ENCODE measurements around the gene SUGT1.
"Not testable (repeated sequence)": the region's sequence is repeated elsewhere in the genome, so short reads cannot be mapped to it uniquely, and the experiment has no call there.

Gene SUGT1

DNA sequence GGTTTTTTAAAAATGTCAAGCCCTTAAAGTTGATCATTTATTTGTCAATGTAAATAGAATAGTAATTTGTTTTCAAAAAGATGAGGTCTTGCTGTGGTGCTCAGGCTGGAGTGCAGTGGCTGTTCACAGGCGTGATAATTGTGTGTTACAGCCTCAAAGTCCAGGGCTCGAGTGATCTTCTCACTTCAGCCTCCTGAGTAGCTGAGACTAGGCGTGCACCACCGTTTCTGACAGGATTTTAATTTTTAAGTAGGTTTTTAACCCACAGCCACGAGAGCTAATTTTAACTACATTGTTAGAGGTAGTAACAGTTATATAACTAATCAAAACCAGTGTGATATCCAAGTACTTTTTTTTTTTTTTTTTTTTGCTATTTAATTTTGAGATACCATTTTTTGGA is 43.9 kb downstream of the SUGT1 start:
- H3K4me3 ChIP-seq = no peak overlapping the region
- peaks cover 4% of the 10 kb centered on the region for H3K4me1 ChIP-seq
- no peaks in the 10 kb centered on the region for H3K9me3 ChIP-seq
- in situ Hi-C loops (cut with MboI; ENCODE audit: low sequenced_read_pairs) = no loop called here
- DNase-seq (ENCODE audit: low spot score in 2 of 2) = no peak
- no peaks in the 10 kb centered on the region for H3K27me3 ChIP-seq (ENCODE audit: low read depth)
- peaks cover 14% of the 10 kb centered on the region for H3K36me3 ChIP-seq (replicated peaks)

DNA sequence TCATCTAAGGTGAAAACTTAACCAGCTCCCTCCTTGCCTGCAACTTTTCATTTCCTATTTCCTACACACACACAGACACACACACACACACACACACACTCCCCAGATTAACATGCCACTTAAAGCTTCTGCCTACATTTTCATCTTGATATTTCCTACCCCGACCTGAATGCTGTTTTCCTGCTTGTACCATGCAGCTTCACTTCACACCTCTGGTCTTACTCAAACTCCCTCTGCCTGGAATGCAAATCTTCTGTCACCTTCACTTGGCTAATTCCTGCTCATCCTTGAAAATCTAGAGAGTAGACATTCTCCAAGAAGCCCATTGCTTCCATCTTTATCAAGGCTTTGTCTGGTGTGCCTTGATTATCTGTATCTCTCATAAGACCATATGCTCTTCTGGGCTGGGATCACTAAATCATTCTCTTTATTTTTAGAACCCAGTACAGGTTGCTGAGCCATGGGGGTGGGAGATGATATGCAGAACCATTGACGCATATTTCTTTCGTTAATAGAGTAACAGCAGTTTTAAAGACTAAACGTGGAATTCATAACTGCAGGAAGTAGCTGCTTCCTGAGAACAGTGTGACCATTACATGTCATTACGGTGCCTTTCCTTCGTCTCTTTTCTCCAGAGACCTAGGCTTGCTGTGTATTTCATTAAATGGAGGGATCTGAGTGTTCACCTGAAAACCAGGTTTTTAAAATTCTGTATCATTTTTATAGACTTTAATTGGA is 49.3 kb downstream of the SUGT1 start:
- no peaks in the 10 kb centered on the region for H3K9me3 ChIP-seq
- in situ Hi-C loops (cut with MboI; ENCODE audit: low sequenced_read_pairs) = no loop called here
- DNase-seq (ENCODE audit: low spot score in 2 of 2) = no peak
- H3K27me3 ChIP-seq (ENCODE audit: low read depth) = no peaks in the 10 kb centered on the region
- no peak overlapping the region for H3K4me3 ChIP-seq
- peaks cover 5% of the 10 kb centered on the region; the same call in 1 of the 2 replicates for H3K36me3 ChIP-seq (replicated peaks)
- peaks cover 41% of the 10 kb centered on the region for H3K4me1 ChIP-seq

- in situ Hi-C loops (cut with MboI; ENCODE audit: low sequenced_read_pairs) = no loop called here
- Histone ChIP-seq H3K36me3 (replicated peaks) (peaks cover 5% of the 10 kb centered on the region; the same call in 1 of the 2 replicates), H3K27me3 (ENCODE audit: low read depth) (no peaks in the 10 kb centered on the region), H3K4me1 (peaks cover 43% of the 10 kb centered on the region), H3K4me3 (no peak overlapping the region), H3K9me3 (no peaks in the 10 kb centered on the region)
- DNase-seq (ENCODE audit: low spot score in 2 of 2) = peak in 1 of 2 experiments; percentile 15
Measured at GRCh38 chr13:52703482-52703881, 50.8 kb downstream of the SUGT1 start.

GRCh38 chr13:52706081-52706480 is 53.4 kb downstream of the SUGT1 start:
- Histone ChIP-seq H3K27me3 (ENCODE audit: low read depth) (no peaks in the 10 kb centered on the region), H3K4me3 (no peak overlapping the region), H3K9me3 (no peaks in the 10 kb centered on the region), H3K36me3 (replicated peaks) (no peaks in the 10 kb centered on the region), H3K4me1 (peaks cover 42% of the 10 kb centered on the region)
- peak in 1 of 2 experiments; percentile 68 for DNase-seq (ENCODE audit: low spot score in 2 of 2)
- in situ Hi-C loops (cut with MboI; ENCODE audit: low sequenced_read_pairs) = no loop called here

DNA sequence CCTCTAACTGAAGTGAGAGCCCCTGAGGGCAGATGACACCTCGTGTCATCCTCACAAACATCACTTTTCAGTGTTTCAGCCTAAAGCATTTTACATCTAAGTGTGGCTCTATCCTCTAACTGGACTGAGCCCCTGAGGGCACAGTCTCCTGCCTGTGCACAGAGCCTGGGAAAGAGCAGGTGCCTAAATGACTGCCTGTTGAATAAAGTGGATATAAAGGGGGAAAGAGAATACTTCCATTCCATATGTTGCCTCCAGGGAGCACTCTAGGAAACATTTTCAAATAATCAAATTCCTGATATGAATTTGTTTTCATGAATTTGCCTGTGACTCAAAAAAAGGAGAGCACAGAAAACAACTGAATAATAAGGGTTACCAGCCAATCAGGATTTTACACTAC is 54.7 kb downstream of the SUGT1 start:
- Histone ChIP-seq H3K4me1 (peaks cover 42% of the 10 kb centered on the region), H3K27me3 (ENCODE audit: low read depth) (no peaks in the 10 kb centered on the region), H3K4me3 (no peak overlapping the region), H3K9me3 (no peaks in the 10 kb centered on the region), H3K36me3 (replicated peaks) (no peaks in the 10 kb centered on the region)
- in situ Hi-C loops (cut with MboI; ENCODE audit: low sequenced_read_pairs) = no loop called here
- DNase-seq (ENCODE audit: low spot score in 2 of 2) = peak; percentile 55 to 63

DNA sequence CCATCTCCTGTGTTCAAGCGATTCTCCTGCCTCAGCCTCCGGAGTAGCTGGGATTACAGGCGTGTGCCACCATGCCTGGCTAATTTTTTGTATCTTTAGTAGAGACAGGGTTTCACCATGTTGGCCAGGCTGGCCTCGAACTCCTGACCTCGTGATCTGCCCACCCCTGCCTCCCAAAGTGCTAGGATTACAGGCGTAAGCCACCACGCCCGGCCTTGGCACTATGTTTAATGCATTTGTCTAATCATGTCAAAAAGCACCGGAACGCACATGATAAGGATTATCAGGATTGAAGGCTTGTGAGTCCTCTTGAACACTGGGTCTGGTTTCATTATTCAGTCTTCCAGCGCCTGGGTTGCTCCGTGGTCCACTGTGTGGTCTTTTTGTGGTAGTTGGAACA is 55.6 kb downstream of the SUGT1 start:
- H3K27me3 ChIP-seq (ENCODE audit: low read depth); in situ Hi-C loops (cut with MboI; ENCODE audit: low sequenced_read_pairs); DNase-seq (ENCODE audit: low spot score in 2 of 2); H3K36me3 ChIP-seq (replicated peaks); H3K4me3 ChIP-seq; H3K9me3 ChIP-seq: not testable (repeated sequence)
- peaks cover 40% of the 10 kb centered on the region for H3K4me1 ChIP-seq

DNA sequence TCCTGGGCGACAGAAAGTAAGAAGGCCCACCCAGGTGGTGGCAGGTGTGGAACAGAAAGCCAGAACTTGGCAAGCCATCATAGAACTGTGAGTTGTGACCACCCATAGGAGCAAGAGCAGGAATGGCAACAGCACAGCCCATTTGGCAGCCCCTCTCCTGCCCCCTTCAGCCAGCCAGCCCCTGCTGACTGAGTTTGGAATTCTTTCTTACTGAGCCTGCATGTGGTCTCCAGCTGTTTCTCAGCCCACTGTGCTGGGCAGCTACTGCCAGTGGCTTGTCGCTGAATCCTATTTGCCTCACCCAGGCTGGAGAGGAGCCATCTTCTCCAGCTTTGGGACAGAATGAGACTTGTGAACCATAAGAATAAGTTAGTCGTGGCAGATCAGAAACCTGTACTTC is 58.6 kb downstream of the SUGT1 start:
- in situ Hi-C loops (cut with MboI; ENCODE audit: low sequenced_read_pairs) = no loop called here
- peaks cover 18% of the 10 kb centered on the region for H3K4me1 ChIP-seq
- H3K4me3 ChIP-seq = no peak overlapping the region
- DNase-seq (ENCODE audit: low spot score in 2 of 2) = no peak
- H3K36me3 ChIP-seq (replicated peaks) = no peaks in the 10 kb centered on the region
- H3K27me3 ChIP-seq (ENCODE audit: low read depth) = no peaks in the 10 kb centered on the region
- no peaks in the 10 kb centered on the region for H3K9me3 ChIP-seq

DNA sequence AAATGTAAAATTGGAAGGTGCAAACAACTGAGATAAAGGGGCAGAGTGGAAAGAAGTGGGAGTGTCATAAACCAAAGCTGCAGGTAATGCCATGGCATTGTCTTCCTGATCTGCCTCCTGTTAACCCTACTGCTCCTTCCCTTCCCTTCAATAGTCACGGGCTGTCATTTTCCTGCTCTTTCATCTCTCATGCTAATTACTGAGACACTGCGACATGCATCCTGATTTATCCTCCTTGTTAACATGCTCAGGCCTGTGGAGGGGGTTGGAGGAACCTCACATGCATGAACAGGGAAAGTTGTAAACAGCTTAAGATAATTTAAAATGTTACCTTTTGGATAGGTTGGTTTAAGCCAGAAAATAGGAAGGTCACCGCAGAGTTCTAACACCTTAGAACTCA is 59.7 kb downstream of the SUGT1 start:
- Histone ChIP-seq H3K36me3 (replicated peaks) (no peaks in the 10 kb centered on the region), H3K4me3 (no peak overlapping the region), H3K4me1 (peaks cover 10% of the 10 kb centered on the region), H3K27me3 (ENCODE audit: low read depth) (no peaks in the 10 kb centered on the region), H3K9me3 (no peaks in the 10 kb centered on the region)
- no peak for DNase-seq (ENCODE audit: low spot score in 2 of 2)
- in situ Hi-C loops (cut with MboI; ENCODE audit: low sequenced_read_pairs) = no loop called here

DNA sequence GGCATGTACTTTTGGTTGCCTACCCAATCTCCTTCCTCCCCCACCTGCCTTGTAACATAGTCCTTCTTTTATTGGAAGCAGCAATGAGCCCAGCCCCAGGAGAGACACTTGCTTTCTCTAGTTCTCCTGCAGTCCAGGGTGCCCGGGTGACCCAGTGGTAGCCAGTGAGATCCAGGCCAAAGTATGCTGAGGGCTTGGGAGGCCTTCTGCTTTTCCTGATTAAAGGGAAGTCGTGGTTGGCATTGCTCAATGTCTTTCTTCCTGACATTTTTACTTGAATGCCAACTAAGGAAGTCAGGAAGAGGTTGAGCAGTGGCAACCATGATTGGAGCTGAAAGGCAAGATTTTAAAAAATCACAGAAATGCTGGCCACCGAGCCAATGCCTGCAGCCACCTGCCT is 61.3 kb downstream of the SUGT1 start:
- no peaks in the 10 kb centered on the region for H3K36me3 ChIP-seq (replicated peaks)
- in situ Hi-C loops (cut with MboI; ENCODE audit: low sequenced_read_pairs) = no loop called here
- H3K4me1 ChIP-seq = peaks cover 10% of the 10 kb centered on the region
- DNase-seq (ENCODE audit: low spot score in 2 of 2) = no peak
- 0 out of 2 replicates have a peak, but pooled peaks cover 2% of the 10 kb centered on the region for H3K9me3 ChIP-seq
- no peaks in the 10 kb centered on the region for H3K27me3 ChIP-seq (ENCODE audit: low read depth)
- no peak overlapping the region for H3K4me3 ChIP-seq

- H3K4me3 ChIP-seq; H3K36me3 ChIP-seq (replicated peaks); H3K4me1 ChIP-seq; in situ Hi-C loops (cut with MboI; ENCODE audit: low sequenced_read_pairs); H3K27me3 ChIP-seq (ENCODE audit: low read depth); H3K9me3 ChIP-seq: not testable (repeated sequence)
- peak in 1 of 2 experiments; percentile 48 for DNase-seq (ENCODE audit: low spot score in 2 of 2)
Measured at GRCh38 chr13:52720904-52721303, 68.3 kb downstream of the SUGT1 start.

DNA sequence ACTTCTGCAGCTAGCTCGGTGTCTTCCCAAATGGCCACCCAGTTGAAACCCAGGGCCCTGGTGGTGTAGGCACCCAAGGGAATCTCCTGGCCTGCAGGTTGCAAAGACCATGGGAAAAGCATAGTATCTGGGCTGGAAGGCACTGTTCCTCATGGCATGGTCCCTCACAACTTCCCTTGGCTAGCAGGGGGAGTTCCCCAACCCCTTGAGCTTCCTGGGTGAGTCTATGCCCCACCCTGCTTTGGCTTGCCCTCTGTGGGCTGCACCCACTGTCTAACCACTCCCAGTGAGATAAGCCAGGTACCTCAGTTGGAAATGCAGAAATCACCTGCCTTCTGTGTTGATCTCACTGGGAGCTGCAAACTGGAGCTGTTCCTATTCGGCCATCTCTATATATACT is 68.7 kb downstream of the SUGT1 start:
- H3K36me3 ChIP-seq (replicated peaks); H3K9me3 ChIP-seq; in situ Hi-C loops (cut with MboI; ENCODE audit: low sequenced_read_pairs); H3K27me3 ChIP-seq (ENCODE audit: low read depth); DNase-seq (ENCODE audit: low spot score in 2 of 2); H3K4me3 ChIP-seq; H3K4me1 ChIP-seq: not testable (repeated sequence)

DNA sequence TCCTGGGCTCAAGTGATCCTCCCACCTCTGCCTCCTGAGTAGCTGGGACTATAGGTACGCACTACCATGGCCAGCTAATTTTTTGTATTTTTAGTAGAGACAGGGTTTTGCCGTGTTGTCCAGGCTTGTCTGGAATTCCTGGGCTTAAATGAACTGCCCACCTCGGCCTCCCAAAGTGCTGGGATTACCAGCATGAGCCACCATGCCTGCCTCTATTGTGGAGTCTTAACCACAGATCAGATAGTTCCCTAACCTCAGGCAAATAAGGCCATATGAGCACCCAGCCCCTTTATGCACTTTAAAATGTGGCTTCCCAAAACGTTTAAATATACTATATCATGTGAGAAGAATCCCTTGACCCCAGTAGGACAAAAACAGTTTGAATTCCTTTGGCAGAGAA is 70.5 kb downstream of the SUGT1 start:
- H3K4me3 ChIP-seq = no peak overlapping the region
- H3K27me3 ChIP-seq (ENCODE audit: low read depth) = no peaks in the 10 kb centered on the region
- DNase-seq (ENCODE audit: low spot score in 2 of 2) = no peak
- H3K9me3 ChIP-seq = peaks cover 5% of the 10 kb centered on the region; the same call in 1 of the 2 replicates
- no peaks in the 10 kb centered on the region for H3K36me3 ChIP-seq (replicated peaks)
- in situ Hi-C loops (cut with MboI; ENCODE audit: low sequenced_read_pairs) = no loop called here
- no peaks in the 10 kb centered on the region; the same call in 1 of the 2 replicates for H3K4me1 ChIP-seq

GRCh38 chr13:52725302-52725701 is 72.7 kb downstream of the SUGT1 start:
- H3K36me3 ChIP-seq (replicated peaks) = no peaks in the 10 kb centered on the region
- no peaks in the 10 kb centered on the region for H3K27me3 ChIP-seq (ENCODE audit: low read depth)
- in situ Hi-C loops (cut with MboI; ENCODE audit: low sequenced_read_pairs) = no loop called here
- H3K4me1 ChIP-seq = peaks cover 2% of the 10 kb centered on the region; the same call in 1 of the 2 replicates
- no peak for DNase-seq (ENCODE audit: low spot score in 2 of 2)
- peaks cover 3% of the 10 kb centered on the region; the same call in 1 of the 2 replicates for H3K9me3 ChIP-seq
- H3K4me3 ChIP-seq = no peak overlapping the region

GRCh38 chr13:52726258-52726657 is 73.6 kb downstream of the SUGT1 start:
- no peaks in the 10 kb centered on the region for H3K27me3 ChIP-seq (ENCODE audit: low read depth)
- no peak for DNase-seq (ENCODE audit: low spot score in 2 of 2)
- H3K4me1 ChIP-seq = peaks cover 2% of the 10 kb centered on the region; the same call in 1 of the 2 replicates
- in situ Hi-C loops (cut with MboI; ENCODE audit: low sequenced_read_pairs) = no loop called here
- peaks cover 3% of the 10 kb centered on the region; the same call in 1 of the 2 replicates for H3K9me3 ChIP-seq
- H3K4me3 ChIP-seq = no peak overlapping the region
- H3K36me3 ChIP-seq (replicated peaks) = no peaks in the 10 kb centered on the region

Data from HAP-1 (cell line).